HG03025 (cell line): Measurements from ENCODE around the gene PDE6G.
A peak's percentile ranks its signal among the peaks of the same experiment; 100 is the strongest.
"Not testable (repeated sequence)": the region's sequence is repeated elsewhere in the genome, so short reads cannot be mapped to it uniquely, and the experiment has no call there.

Source experiments
- ATAC-seq: cut with Tn5 transposase; IDR thresholded peaks from one replicate; pipeline ENCODE4 v1.9.1; 2021; ENCODE audit warnings: mild to moderate bottlenecking, moderate library complexity; ENCODE audit not compliant: unreplicated experiment, low FRiP score

PDE6G gene

GRCh38 chr17:81638683-81639082 lies 17.7 kb downstream of the PDE6G start:
- ATAC-seq: no peak

GRCh38 chr17:81636505-81637288 lies 19.6 kb downstream of the PDE6G start, which contains the start of the genes NPLOC4 and TSPAN10:
TSS of gene NPLOC4 (minus strand) at chr17:81637112. CDS start at chr17:81636930, 182 bp downstream.
TSS of gene TSPAN10 (plus strand) at chr17:81637196. CDS start at chr17:81642413, 5,217 bp downstream.
- peak; percentile 73 for ATAC-seq

DNA sequence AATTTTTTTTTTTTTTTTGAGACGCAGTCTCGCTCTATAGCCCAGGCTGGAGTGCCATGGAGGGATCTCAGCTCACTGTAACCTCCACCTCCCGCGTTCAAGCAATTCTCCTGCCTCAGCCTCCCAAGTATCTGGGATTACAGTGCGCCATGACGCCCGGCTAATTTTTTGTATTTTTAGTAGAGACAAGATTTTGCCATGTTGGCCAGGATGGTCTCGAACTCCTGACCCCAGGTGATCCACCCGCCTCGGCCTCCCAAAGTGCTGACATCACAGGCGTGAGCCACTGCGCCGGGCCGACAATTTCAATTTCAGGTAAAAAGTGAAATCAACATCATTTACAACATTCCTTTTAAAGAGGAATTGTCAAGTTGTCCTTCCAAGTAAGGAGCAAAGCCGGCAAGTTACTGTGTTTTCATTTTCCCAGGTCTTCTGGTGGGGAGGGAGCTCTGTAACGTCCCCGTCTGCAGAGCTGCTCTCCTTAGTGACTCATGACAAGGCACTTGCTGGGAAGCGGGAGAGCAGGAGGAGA lies 20.3 kb downstream of the PDE6G start:
- ATAC-seq: no peak

- no peak for ATAC-seq
Measured at GRCh38 chr17:81635431-81635830, 20.9 kb downstream of the PDE6G start.

GRCh38 chr17:81631482-81631881 lies 24.9 kb downstream of the PDE6G start:
- ATAC-seq: no peak

GRCh38 chr17:81630274-81630673 lies 26.1 kb downstream of the PDE6G start:
- no peak for ATAC-seq

GRCh38 chr17:81621494-81622130 lies 34.7 kb downstream of the PDE6G start:
- no peak for ATAC-seq

- not testable (repeated sequence) for ATAC-seq
Measured at GRCh38 chr17:81618307-81618706, 38.0 kb downstream of the PDE6G start.

DNA sequence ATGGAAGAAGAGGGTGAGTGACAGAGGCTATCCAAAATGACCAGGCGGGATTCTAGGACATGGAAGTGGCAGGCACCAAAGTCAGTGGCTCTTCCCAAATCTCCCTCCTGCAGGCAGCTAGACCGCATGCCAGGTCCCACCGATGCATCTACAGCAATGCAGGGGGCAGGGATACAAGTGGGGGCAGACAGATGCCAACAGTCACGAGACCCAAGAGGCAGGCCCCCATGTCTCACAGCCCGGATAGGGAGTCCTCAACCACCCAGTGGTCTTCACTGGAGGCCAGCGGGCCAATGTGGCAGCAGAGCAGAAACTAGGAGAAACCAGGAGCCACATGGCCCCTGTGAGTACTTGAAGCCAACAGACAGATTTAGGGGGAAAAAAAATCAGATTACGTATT lies 39.5 kb downstream of the PDE6G start:
- ATAC-seq: no peak

- ATAC-seq: no peak
Measured at GRCh38 chr17:81615401-81615930, 40.9 kb downstream of the PDE6G start.

GRCh38 chr17:81612172-81612970 lies 44.0 kb downstream of the PDE6G start:
- no peak for ATAC-seq

GRCh38 chr17:81609541-81610311 lies 46.6 kb downstream of the PDE6G start:
- ATAC-seq: no peak

GRCh38 chr17:81608605-81609004 lies 47.7 kb downstream of the PDE6G start:
- ATAC-seq: no peak

- ATAC-seq: no peak
Measured at GRCh38 chr17:81608082-81608481, 48.3 kb downstream of the PDE6G start.

GRCh38 chr17:81607431-81607830 lies 48.9 kb downstream of the PDE6G start:
- no peak for ATAC-seq

- no peak for ATAC-seq
Measured at GRCh38 chr17:81603846-81604610, 52.3 kb downstream of the PDE6G start.

- ATAC-seq: no peak
Measured at GRCh38 chr17:81601525-81602120, 54.7 kb downstream of the PDE6G start.
